Stimulated activated memory B cell treated with anti-CD40 and anti-IgM and Interleukin-4, amounts not matched to agents 10 μg/mL and 1 μg/mL and 100 μg/mL, for 72 hours (primary cell): ENCODE results near the gene FN1.

Experiments used
- ATAC-seq: fragments of 150-1000 bp; cut with Tn5 transposase; 2 replicates; pipeline ENCODE4 v1.10.0; 2021
- H3K27ac Mint-ChIP-seq: one replicate; pipeline ENCODE4 v1.8.0; 2022; ENCODE audit warnings: mild to moderate bottlenecking, mixed read lengths
- H3K27me3 Mint-ChIP-seq: one replicate; pipeline ENCODE4 v1.8.0; 2022; ENCODE audit warnings: mixed read lengths
- H3K36me3 Mint-ChIP-seq: one replicate; pipeline ENCODE4 v1.8.0; 2022; ENCODE audit warnings: mixed read lengths
- H3K4me1 Mint-ChIP-seq: one replicate; pipeline ENCODE4 v1.8.0; 2022; ENCODE audit warnings: mixed read lengths
- H3K4me3 Mint-ChIP-seq: one replicate; pipeline ENCODE4 v1.8.0; 2022; ENCODE audit warnings: mild to moderate bottlenecking, moderate library complexity, mixed read lengths
- H3K9me3 Mint-ChIP-seq: one replicate; pipeline ENCODE4 v1.8.0; 2022; ENCODE audit warnings: mixed read lengths

The FN1 gene

GRCh38 chr2:215392164-215392563 is 43.7 kb downstream of the FN1 start:
- Mint-ChIP-seq H3K36me3 (no peaks in the 10 kb centered on the region), H3K4me1 (no peaks in the 10 kb centered on the region), H3K4me3 (no peak overlapping the region), H3K9me3 (no peaks in the 10 kb centered on the region), H3K27ac (no peak overlapping the region), H3K27me3 (peaks cover 10% of the 10 kb centered on the region)
- ATAC-seq, result no peak

DNA sequence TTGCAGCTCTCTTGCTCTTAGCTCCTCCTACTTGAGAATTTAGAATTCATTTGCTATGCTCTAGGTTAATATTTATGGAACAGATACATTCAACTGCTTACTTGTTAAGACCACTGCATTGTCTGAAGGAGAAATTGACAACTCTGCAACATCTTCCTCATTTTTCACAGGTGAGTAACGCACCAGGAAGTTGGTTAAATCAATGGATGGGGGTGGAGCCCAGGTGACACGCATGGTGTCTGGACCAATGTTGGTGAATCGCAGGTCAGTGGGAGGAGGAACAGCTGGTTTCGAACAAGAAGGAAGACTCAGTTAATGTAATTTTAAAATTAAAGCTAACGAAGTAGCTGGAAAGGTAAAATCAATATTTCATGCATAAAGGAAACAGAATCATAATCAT is 44.3 kb downstream of the FN1 start:
- no peaks in the 10 kb centered on the region for H3K9me3 Mint-ChIP-seq
- H3K4me3 Mint-ChIP-seq, result no peak overlapping the region
- no peak for ATAC-seq
- peaks cover 10% of the 10 kb centered on the region for H3K27me3 Mint-ChIP-seq
- no peaks in the 10 kb centered on the region for H3K36me3 Mint-ChIP-seq
- H3K4me1 Mint-ChIP-seq, result no peaks in the 10 kb centered on the region
- H3K27ac Mint-ChIP-seq, result no peak overlapping the region

DNA sequence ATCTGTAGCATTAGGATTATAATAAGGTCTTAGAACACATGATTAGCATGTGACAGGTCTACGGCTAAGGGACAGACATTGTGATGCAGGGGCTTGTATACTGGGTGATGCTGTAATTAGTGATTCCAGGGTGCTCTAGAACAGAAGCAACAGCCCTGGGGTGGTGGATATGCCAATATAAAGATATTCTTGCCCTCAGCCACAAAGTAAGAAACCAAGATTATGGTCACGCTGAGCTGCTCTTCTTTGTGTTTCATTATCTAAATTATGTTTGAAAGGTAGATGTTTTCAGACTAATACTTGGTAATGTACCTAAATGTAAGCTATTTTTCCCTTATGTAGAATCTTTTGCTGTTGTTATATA is 45.3 kb downstream of the FN1 start:
- H3K4me3 Mint-ChIP-seq, result no peak overlapping the region

DNA sequence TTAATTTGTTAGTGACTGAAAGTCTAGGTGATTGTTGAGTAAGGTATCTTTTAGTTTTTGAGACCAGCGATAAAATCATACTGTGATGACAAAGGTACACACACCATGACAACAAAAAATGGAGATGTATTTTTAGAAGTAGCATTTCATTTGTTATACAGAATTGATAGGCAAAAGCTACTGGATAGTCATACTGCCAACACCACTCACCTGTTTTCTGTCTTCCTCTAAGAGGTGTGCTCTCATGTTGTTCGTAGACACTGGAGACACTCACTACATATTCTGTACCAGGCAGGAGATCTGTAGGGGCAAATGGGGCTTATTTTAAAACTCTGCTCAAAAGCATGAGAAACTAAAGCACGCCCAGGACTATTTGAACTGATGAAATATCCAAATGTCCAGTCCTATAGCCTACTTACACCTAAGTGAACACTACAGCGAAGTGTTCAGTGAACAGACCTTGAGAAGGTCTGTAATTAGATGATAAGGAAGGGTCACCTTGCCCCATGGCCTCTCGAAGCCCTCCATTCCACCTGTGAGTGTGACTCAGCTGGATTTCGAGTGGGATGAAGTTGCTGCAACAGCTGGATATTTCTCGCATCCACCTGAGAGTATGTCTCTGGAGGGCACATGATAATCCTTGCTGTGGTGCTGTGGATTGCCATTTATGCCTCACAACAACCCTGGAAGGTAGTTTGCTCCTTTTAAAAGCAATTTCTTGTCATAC is 47.7 kb downstream of the FN1 start:
- no peak for ATAC-seq
- Mint-ChIP-seq H3K4me1 (no peaks in the 10 kb centered on the region), H3K9me3 (no peaks in the 10 kb centered on the region), H3K36me3 (no peaks in the 10 kb centered on the region), H3K27me3 (no peaks in the 10 kb centered on the region), H3K4me3 (no peak overlapping the region), H3K27ac (no peak overlapping the region)

More for the DNA sequence above, 45.3 kb downstream of the FN1 start:
- H3K9me3 Mint-ChIP-seq, result no peaks in the 10 kb centered on the region
- H3K27ac Mint-ChIP-seq, result no peak overlapping the region
- no peaks in the 10 kb centered on the region for H3K36me3 Mint-ChIP-seq
- H3K27me3 Mint-ChIP-seq, result peaks cover 7% of the 10 kb centered on the region
- no peak for ATAC-seq
- no peaks in the 10 kb centered on the region for H3K4me1 Mint-ChIP-seq

GRCh38 chr2:215386566-215386965 is 49.3 kb downstream of the FN1 start:
- H3K4me3 Mint-ChIP-seq, result no peak overlapping the region
- H3K27me3 Mint-ChIP-seq, result no peaks in the 10 kb centered on the region
- no peak overlapping the region for H3K27ac Mint-ChIP-seq
- H3K36me3 Mint-ChIP-seq, result no peaks in the 10 kb centered on the region
- H3K9me3 Mint-ChIP-seq, result no peaks in the 10 kb centered on the region
- ATAC-seq, result no peak
- H3K4me1 Mint-ChIP-seq, result no peaks in the 10 kb centered on the region

GRCh38 chr2:215384710-215385109 is 51.2 kb downstream of the FN1 start:
- H3K4me3 Mint-ChIP-seq, result no peak overlapping the region

DNA sequence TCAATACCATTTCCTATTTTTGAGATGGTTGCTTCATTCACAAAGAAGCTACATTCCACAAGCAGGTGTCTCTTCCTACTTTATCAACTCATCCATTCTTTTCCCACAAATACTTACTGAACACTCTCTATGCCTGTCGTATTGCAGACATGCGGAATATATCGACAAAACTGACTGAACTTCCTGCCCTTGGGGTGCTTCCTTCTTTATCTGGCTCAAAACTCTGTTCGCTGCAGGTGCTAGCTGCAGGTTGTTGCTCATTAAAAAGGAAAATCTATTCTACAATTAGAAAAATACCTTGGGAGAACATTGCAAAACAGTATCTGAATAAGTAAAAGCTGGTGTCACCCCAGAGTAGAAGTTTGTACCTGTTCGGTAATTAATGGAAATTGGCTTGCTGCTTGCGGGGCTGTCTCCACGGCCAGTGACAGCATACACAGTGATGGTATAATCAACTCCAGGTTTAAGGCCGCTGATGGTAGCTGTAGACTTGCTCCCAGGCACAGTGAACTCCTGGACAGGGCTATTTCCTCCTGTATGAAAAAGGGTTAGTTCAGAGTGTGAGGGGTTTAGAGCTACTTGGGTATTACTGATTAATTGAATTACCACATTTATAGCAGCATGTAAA is 52.1 kb downstream of the FN1 start:
- Mint-ChIP-seq H3K36me3 (no peaks in the 10 kb centered on the region), H3K4me3 (no peak overlapping the region), H3K9me3 (no peaks in the 10 kb centered on the region), H3K27ac (no peak overlapping the region), H3K4me1 (no peaks in the 10 kb centered on the region), H3K27me3 (no peaks in the 10 kb centered on the region)
- no peak for ATAC-seq

More at GRCh38 chr2:215384710-215385109, 51.2 kb downstream of the FN1 start:
- no peak for ATAC-seq
- Mint-ChIP-seq H3K36me3 (no peaks in the 10 kb centered on the region), H3K27me3 (no peaks in the 10 kb centered on the region), H3K9me3 (no peaks in the 10 kb centered on the region), H3K27ac (no peak overlapping the region), H3K4me1 (no peaks in the 10 kb centered on the region)

GRCh38 chr2:215382480-215382879 is 53.4 kb downstream of the FN1 start:
- ATAC-seq, result no peak
- H3K27me3 Mint-ChIP-seq, result no peaks in the 10 kb centered on the region
- no peaks in the 10 kb centered on the region for H3K36me3 Mint-ChIP-seq
- no peak overlapping the region for H3K4me3 Mint-ChIP-seq
- H3K4me1 Mint-ChIP-seq, result no peaks in the 10 kb centered on the region
- no peaks in the 10 kb centered on the region for H3K9me3 Mint-ChIP-seq
- H3K27ac Mint-ChIP-seq, result no peak overlapping the region

DNA sequence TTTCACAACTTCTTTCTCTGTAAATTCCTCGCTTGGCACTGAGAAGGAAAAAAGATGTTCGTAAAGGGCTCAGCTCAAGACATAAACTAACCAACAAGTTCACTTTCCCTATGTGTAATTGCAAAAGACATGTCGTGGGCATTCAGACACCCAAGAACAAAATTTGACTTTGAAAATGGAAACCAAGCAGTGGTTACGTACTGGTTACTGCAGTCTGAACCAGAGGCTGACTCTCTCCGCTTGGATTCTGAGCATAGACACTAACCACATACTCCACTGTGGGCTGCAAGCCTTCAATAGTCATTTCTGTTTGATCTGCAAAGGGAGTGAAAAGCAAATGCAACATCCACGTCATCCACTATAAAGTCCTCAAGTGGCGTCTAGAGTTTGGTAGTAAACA is 53.9 kb downstream of the FN1 start:
- H3K9me3 Mint-ChIP-seq, result no peaks in the 10 kb centered on the region
- H3K4me1 Mint-ChIP-seq, result no peaks in the 10 kb centered on the region
- H3K27me3 Mint-ChIP-seq, result no peaks in the 10 kb centered on the region
- H3K4me3 Mint-ChIP-seq, result no peak overlapping the region
- H3K27ac Mint-ChIP-seq, result no peak overlapping the region
- ATAC-seq, result no peak
- no peaks in the 10 kb centered on the region for H3K36me3 Mint-ChIP-seq

DNA sequence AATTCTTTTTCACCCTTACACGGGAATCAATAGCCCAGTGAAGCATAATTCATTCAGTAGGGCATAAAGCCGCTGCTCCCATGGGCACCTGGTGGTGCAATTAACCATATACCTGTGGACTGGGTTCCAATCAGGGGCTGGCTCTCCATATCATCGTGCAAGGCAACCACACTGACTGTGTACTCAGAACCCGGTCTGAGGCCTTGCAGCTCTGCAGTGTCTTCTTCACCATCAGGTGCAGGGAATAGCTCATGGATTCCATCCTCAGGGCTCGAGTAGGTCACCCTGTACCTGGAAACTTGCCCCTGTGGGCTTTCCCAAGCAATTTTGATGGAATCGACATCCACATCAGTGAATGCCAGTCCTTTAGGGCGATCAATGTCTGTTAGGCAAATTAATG is 55.2 kb downstream of the FN1 start:
- H3K9me3 Mint-ChIP-seq, result no peaks in the 10 kb centered on the region
- H3K4me1 Mint-ChIP-seq, result no peaks in the 10 kb centered on the region
- no peak for ATAC-seq
- no peaks in the 10 kb centered on the region for H3K27me3 Mint-ChIP-seq
- H3K4me3 Mint-ChIP-seq, result no peak overlapping the region
- no peak overlapping the region for H3K27ac Mint-ChIP-seq
- H3K36me3 Mint-ChIP-seq, result no peaks in the 10 kb centered on the region

- Mint-ChIP-seq H3K9me3 (no peaks in the 10 kb centered on the region), H3K4me1 (no peaks in the 10 kb centered on the region), H3K36me3 (peaks cover under 1% of the 10 kb centered on the region), H3K4me3 (no peak overlapping the region), H3K27ac (no peak overlapping the region), H3K27me3 (no peaks in the 10 kb centered on the region)
- no peak for ATAC-seq
Measured at GRCh38 chr2:215379948-215380347, 55.9 kb downstream of the FN1 start.

DNA sequence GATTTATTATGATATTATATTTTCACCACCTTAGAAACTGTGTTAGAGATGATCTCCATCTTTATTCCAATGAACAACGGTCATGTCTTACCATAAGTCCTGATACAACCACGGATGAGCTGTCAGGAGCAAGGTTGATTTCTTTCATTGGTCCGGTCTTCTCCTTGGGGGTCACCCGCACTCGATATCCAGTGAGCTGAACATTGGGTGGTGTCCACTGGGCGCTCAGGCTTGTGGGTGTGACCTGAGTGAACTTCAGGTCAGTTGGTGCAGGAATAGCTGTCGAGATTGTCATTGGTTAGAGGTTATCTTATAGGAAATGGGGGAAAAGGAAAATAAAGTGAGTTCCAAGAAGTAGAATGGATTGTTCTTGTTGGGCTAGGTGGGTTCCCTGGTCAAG is 56.8 kb downstream of the FN1 start:
- Mint-ChIP-seq H3K9me3 (no peaks in the 10 kb centered on the region), H3K4me1 (no peaks in the 10 kb centered on the region), H3K27me3 (no peaks in the 10 kb centered on the region), H3K4me3 (no peak overlapping the region), H3K27ac (no peak overlapping the region), H3K36me3 (peaks cover 10% of the 10 kb centered on the region)
- ATAC-seq, result no peak

DNA sequence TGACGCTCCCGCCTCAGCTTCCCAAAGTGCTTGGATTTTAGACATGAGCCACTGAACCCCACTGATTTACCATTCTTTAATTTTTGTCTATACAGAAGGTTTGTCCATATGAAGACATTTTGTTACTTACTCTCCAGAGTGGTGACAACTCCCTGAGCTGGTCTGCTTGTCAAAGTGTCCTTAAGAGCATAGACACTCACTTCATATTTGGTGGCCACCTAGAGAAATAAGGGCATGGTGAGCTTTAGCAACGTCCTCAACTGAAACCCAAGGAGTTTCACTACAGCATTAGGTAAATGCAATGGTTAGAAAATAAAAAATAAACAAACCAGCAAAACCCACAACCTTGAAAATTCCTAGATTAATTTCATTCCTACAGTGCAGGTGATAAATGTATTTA is 57.8 kb downstream of the FN1 start:
- Mint-ChIP-seq H3K4me1 (no peaks in the 10 kb centered on the region), H3K27ac (no peak overlapping the region), H3K36me3 (peaks cover 20% of the 10 kb centered on the region), H3K9me3 (no peaks in the 10 kb centered on the region), H3K27me3 (no peaks in the 10 kb centered on the region), H3K4me3 (no peak overlapping the region)
- no peak for ATAC-seq

DNA sequence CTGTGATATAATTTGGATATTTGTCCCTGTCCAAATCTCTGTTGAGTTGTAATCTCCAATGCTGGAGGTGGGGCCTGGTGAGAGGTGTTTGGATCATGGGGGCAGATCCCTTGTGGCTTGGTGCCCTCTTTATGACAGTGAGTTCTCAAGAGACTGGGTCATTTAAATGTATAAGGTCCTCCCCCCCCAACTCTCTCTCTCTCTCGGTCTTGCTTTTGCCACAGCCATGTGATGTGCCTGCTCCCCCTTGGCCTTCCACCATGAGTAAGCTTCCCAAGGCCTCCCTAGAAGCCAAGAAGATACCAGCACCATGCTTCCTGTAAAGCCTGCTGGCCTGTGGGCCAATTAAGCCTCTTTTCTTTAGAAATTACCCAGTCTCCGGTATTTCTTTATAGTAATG is 58.6 kb downstream of the FN1 start:
- H3K4me1 Mint-ChIP-seq, result no peaks in the 10 kb centered on the region
- no peaks in the 10 kb centered on the region for H3K27me3 Mint-ChIP-seq
- no peak for ATAC-seq
- no peak overlapping the region for H3K4me3 Mint-ChIP-seq
- H3K9me3 Mint-ChIP-seq, result no peaks in the 10 kb centered on the region
- H3K36me3 Mint-ChIP-seq, result peaks cover 20% of the 10 kb centered on the region
- no peak overlapping the region for H3K27ac Mint-ChIP-seq

GRCh38 chr2:215376103-215376780 is 59.6 kb downstream of the FN1 start:
- Mint-ChIP-seq H3K9me3 (no peaks in the 10 kb centered on the region), H3K36me3 (peaks cover 20% of the 10 kb centered on the region), H3K4me1 (no peaks in the 10 kb centered on the region), H3K27me3 (no peaks in the 10 kb centered on the region), H3K4me3 (no peak overlapping the region), H3K27ac (no peak overlapping the region)
- no peak for ATAC-seq

- Mint-ChIP-seq H3K27ac (no peak overlapping the region), H3K9me3 (no peaks in the 10 kb centered on the region), H3K27me3 (no peaks in the 10 kb centered on the region), H3K4me3 (no peak overlapping the region), H3K4me1 (no peaks in the 10 kb centered on the region), H3K36me3 (peaks cover 20% of the 10 kb centered on the region)
- ATAC-seq, result no peak
Measured at GRCh38 chr2:215375467-215375830, 60.4 kb downstream of the FN1 start.
